Measurements from ENCODE around the gene ARG2. TPM values are rescaled to one million over a fixed set of nuclear protein-coding genes. Genes with fewer than 3 reads are reported as not detected.
"Not testable (repeated sequence)": the region's sequence is repeated elsewhere in the genome, so short reads cannot be mapped to it uniquely, and the experiment has no call there.

ARG2 gene
- polyA plus RNA-seq, 1 donor from 2014 or later = 204 TPM

DNA sequence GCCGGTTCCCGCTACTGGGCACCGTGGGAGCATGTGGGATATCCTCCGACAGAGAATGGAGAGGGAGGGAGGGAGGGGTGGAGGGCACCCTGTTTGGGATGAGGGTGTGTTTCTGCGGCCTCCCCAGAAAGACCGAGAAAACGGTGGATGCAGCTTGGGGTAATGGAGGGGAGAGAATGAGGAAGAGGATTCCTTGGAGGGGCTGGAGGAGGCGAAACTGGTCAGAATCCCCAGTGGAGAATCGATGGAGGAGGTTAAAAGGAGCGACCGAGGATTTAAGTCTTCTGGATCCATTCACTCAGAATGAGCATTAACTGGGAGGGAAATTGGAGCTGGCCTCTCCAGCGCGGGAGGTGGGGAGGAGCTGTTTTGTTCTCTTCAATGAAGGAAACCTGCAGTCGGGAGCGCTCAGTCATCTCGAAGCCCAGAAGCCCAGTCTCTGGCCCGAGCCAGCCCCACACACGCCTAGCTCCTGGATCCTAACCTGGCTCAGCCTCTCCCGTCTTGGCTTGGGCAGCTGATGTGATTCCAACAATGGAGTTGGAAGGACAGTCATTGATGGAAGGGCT is 581 bp downstream of the ARG2 start:
- H3K4me2 ChIP-seq (ENCODE audit: low read length) = peak overlapping the region; percentile 98
- no peaks in the 10 kb centered on the region for H3K27me3 ChIP-seq (ENCODE audit: insufficient read depth, low read depth, low read length)
- no peaks in the 10 kb centered on the region for H3K9me2 ChIP-seq (ENCODE audit: insufficient read depth, low read length)
- peak overlapping the region; percentile 95 for H3K9ac ChIP-seq (ENCODE audit: low read length)
- H3K36me3 ChIP-seq (ENCODE audit: insufficient read depth, low read length) = peaks cover 21% of the 10 kb centered on the region
- peak overlapping the region; percentile 80 for H2AFZ ChIP-seq (ENCODE audit: low read depth, low read length)
- H4K20me1 ChIP-seq (ENCODE audit: insufficient read depth) = no peaks in the 10 kb centered on the region
- H3K27ac ChIP-seq (ENCODE audit: low read length) = peak overlapping the region; percentile 92
- H3K4me3 ChIP-seq (ENCODE audit: low read length) = peak overlapping the region; percentile 81
- no peaks in the 10 kb centered on the region for H3K9me3 ChIP-seq (ENCODE audit: low read length)
- peaks cover 14% of the 10 kb centered on the region for H3K79me2 ChIP-seq (replicated peaks; ENCODE audit: insufficient read depth, low read length)
- no peaks in the 10 kb centered on the region for H3F3A ChIP-seq (ENCODE audit: insufficient read depth, low read length, poor library complexity, severe bottlenecking)
- TF ChIP-seq, protein P1, sequence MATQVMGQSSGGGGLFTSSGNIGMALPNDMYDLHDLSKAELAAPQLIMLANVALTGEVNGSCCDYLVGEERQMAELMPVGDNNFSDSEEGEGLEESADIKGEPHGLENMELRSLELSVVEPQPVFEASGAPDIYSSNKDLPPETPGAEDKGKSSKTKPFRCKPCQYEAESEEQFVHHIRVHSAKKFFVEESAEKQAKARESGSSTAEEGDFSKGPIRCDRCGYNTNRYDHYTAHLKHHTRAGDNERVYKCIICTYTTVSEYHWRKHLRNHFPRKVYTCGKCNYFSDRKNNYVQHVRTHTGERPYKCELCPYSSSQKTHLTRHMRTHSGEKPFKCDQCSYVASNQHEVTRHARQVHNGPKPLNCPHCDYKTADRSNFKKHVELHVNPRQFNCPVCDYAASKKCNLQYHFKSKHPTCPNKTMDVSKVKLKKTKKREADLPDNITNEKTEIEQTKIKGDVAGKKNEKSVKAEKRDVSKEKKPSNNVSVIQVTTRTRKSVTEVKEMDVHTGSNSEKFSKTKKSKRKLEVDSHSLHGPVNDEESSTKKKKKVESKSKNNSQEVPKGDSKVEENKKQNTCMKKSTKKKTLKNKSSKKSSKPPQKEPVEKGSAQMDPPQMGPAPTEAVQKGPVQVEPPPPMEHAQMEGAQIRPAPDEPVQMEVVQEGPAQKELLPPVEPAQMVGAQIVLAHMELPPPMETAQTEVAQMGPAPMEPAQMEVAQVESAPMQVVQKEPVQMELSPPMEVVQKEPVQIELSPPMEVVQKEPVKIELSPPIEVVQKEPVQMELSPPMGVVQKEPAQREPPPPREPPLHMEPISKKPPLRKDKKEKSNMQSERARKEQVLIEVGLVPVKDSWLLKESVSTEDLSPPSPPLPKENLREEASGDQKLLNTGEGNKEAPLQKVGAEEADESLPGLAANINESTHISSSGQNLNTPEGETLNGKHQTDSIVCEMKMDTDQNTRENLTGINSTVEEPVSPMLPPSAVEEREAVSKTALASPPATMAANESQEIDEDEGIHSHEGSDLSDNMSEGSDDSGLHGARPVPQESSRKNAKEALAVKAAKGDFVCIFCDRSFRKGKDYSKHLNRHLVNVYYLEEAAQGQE (IDR thresholded peaks at IDR 0.05; ENCODE audit: borderline replicate concordance) = peak; percentile 55
- TF ChIP-seq EP300 (conservative IDR thresholded peaks at IDR 0.05; ENCODE audit: poor library complexity, severe bottlenecking) (no peak), TAF1 (IDR thresholded peaks at IDR 0.05; ENCODE audit: low read depth) (peak; percentile 20), POLR2AphosphoS5 (IDR thresholded peaks at IDR 0.05) (peak; percentile 38)

DNA sequence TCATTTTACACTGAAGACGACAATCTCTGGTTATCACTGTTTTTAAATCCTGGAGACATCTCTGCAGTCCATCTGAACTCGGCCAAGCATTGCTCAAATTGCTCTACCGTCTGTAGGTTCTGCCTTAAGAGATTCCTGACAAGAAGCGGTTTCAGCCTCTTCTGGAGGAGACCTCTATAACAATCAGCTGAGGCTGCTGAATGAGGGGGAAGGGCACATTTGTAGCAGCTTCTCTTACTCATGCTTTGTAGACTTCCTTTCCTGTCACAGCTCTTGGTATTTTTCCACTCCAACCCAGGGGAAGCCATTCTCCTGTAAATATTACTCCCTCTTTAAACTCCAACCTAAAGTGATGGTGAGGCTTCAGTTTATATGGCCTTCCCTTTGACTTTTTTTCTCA is 3.0 kb downstream of the ARG2 start:
- no peak overlapping the region for H2AFZ ChIP-seq (ENCODE audit: low read depth, low read length)
- peak overlapping the region; percentile 81 for H3K4me3 ChIP-seq (ENCODE audit: low read length)
- H3K9ac ChIP-seq (ENCODE audit: low read length) = no peak overlapping the region

DNA sequence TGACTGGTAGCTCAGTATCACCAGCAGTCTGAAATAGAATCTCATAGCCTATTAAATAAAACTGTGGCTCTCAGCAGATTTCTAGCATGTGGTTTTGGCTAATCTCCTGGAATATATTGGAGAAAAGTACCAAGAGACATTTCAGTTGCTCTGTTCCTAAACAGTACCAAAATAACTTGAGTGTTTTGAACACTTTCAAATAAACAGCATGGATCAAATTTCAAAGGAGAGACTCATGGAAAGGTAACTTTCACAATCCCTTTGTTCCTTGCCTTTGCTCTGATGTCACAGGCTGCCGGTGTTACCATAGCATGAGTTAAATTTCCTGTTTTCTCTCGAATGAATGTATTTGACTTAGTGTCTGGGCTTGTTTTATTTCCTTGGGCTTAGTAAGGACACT is 3.4 kb downstream of the ARG2 start:
- H4K20me1 ChIP-seq (ENCODE audit: insufficient read depth) = no peaks in the 10 kb centered on the region
- H3K9me2 ChIP-seq (ENCODE audit: insufficient read depth, low read length) = no peaks in the 10 kb centered on the region
- H3K4me2 ChIP-seq (ENCODE audit: low read length) = peak overlapping the region; percentile 62
- H3F3A ChIP-seq (ENCODE audit: insufficient read depth, low read length, poor library complexity, severe bottlenecking) = no peaks in the 10 kb centered on the region
- no peaks in the 10 kb centered on the region for H3K9me3 ChIP-seq (ENCODE audit: low read length)
- no peak overlapping the region for H3K27ac ChIP-seq (ENCODE audit: low read length)
- peaks cover 14% of the 10 kb centered on the region for H3K79me2 ChIP-seq (replicated peaks; ENCODE audit: insufficient read depth, low read length)
- TF ChIP-seq TAF1 (IDR thresholded peaks at IDR 0.05; ENCODE audit: low read depth) (no peak), MXI1 (conservative IDR thresholded peaks at IDR 0.05; ENCODE audit: poor library complexity, severe bottlenecking) (no peak), SMC3 (conservative IDR thresholded peaks at IDR 0.05; ENCODE audit: poor library complexity) (no peak), POLR2AphosphoS5 (IDR thresholded peaks at IDR 0.05) (no peak)
- no peak overlapping the region for H2AFZ ChIP-seq (ENCODE audit: low read depth, low read length)
- no peaks in the 10 kb centered on the region for H3K27me3 ChIP-seq (ENCODE audit: insufficient read depth, low read depth, low read length)
- no peak overlapping the region for H3K9ac ChIP-seq (ENCODE audit: low read length)
- peaks cover 21% of the 10 kb centered on the region for H3K36me3 ChIP-seq (ENCODE audit: insufficient read depth, low read length)
- H3K4me3 ChIP-seq (ENCODE audit: low read length) = peak overlapping the region; percentile 81

More for the DNA sequence above, 3.0 kb downstream of the ARG2 start:
- H3K79me2 ChIP-seq (replicated peaks; ENCODE audit: insufficient read depth, low read length) = peaks cover 14% of the 10 kb centered on the region
- H3K9me2 ChIP-seq (ENCODE audit: insufficient read depth, low read length) = no peaks in the 10 kb centered on the region
- no peak overlapping the region for H3K27ac ChIP-seq (ENCODE audit: low read length)
- TF ChIP-seq POLR2AphosphoS5 (IDR thresholded peaks at IDR 0.05) = no peak
- no peak for TF ChIP-seq EZH2 (IDR thresholded peaks at IDR 0.05; ENCODE audit: borderline replicate concordance, insufficient read depth, low read length, poor library complexity, severe bottlenecking)
- no peaks in the 10 kb centered on the region for H4K20me1 ChIP-seq (ENCODE audit: insufficient read depth)
- H3K9me3 ChIP-seq (ENCODE audit: low read length) = no peaks in the 10 kb centered on the region
- peak overlapping the region; percentile 62 for H3K4me2 ChIP-seq (ENCODE audit: low read length)
- peaks cover 21% of the 10 kb centered on the region for H3K36me3 ChIP-seq (ENCODE audit: insufficient read depth, low read length)
- H3F3A ChIP-seq (ENCODE audit: insufficient read depth, low read length, poor library complexity, severe bottlenecking) = no peaks in the 10 kb centered on the region
- H3K27me3 ChIP-seq (ENCODE audit: insufficient read depth, low read depth, low read length) = no peaks in the 10 kb centered on the region

DNA sequence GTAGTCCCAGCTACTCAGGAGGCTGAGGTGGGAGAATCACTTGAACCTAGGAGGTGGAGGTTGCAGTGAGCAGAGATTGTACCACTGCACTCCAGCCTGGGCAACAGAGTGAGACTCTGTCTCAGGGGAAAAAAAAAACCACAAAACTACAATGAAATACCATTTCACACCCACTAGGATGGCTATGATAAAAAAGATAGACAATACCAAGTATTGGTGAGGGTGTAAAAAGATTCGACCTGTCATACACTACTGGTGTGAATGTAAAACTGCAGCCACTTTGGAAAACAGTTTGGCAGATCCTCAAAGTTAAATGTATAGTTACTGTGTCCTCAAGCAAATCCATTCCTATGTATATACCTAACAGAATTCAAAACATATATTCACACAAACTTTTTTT is 6.4 kb downstream of the ARG2 start:
- H2AFZ ChIP-seq (ENCODE audit: low read depth, low read length); H3K4me3 ChIP-seq (ENCODE audit: low read length); H3K4me2 ChIP-seq (ENCODE audit: low read length); H3K9me3 ChIP-seq (ENCODE audit: low read length); H3K27ac ChIP-seq (ENCODE audit: low read length); H3K27me3 ChIP-seq (ENCODE audit: insufficient read depth, low read depth, low read length); H3K79me2 ChIP-seq (replicated peaks; ENCODE audit: insufficient read depth, low read length); H3K9ac ChIP-seq (ENCODE audit: low read length); H3K9me2 ChIP-seq (ENCODE audit: insufficient read depth, low read length); H4K20me1 ChIP-seq (ENCODE audit: insufficient read depth); H3F3A ChIP-seq (ENCODE audit: insufficient read depth, low read length, poor library complexity, severe bottlenecking): not testable (repeated sequence)
- peaks cover 21% of the 10 kb centered on the region for H3K36me3 ChIP-seq (ENCODE audit: insufficient read depth, low read length)

All from neural cell (in vitro differentiated cells).